Right renal pelvis (tissue), 4 donors: Measurements from ENCODE around the gene MICAL1. TPM values are rescaled to one million over a fixed set of nuclear protein-coding genes. Genes with fewer than 3 reads are reported as not detected.
A peak's percentile ranks its signal among the peaks of the same experiment; 100 is the strongest.

Source experiments
- DNase-seq, 4 donors: peaks; one replicate each; pipeline ENCODE4 v3.0.0-alpha.2; 2013; ENCODE audit warnings: low read depth in 4 of 4, low spot score in 3 of 4, missing footprints in 1 of 4
- polyA plus RNA-seq, 4 donors: library from polyadenylated mRNA; unstranded; fragments of 120-200 nt; gene quantifications; one replicate each; pipeline ENCODE4 v1.2.1, GENCODE V29; 2013; ENCODE audit not compliant: insufficient read length in 4 of 4

MICAL1 gene, protein sequence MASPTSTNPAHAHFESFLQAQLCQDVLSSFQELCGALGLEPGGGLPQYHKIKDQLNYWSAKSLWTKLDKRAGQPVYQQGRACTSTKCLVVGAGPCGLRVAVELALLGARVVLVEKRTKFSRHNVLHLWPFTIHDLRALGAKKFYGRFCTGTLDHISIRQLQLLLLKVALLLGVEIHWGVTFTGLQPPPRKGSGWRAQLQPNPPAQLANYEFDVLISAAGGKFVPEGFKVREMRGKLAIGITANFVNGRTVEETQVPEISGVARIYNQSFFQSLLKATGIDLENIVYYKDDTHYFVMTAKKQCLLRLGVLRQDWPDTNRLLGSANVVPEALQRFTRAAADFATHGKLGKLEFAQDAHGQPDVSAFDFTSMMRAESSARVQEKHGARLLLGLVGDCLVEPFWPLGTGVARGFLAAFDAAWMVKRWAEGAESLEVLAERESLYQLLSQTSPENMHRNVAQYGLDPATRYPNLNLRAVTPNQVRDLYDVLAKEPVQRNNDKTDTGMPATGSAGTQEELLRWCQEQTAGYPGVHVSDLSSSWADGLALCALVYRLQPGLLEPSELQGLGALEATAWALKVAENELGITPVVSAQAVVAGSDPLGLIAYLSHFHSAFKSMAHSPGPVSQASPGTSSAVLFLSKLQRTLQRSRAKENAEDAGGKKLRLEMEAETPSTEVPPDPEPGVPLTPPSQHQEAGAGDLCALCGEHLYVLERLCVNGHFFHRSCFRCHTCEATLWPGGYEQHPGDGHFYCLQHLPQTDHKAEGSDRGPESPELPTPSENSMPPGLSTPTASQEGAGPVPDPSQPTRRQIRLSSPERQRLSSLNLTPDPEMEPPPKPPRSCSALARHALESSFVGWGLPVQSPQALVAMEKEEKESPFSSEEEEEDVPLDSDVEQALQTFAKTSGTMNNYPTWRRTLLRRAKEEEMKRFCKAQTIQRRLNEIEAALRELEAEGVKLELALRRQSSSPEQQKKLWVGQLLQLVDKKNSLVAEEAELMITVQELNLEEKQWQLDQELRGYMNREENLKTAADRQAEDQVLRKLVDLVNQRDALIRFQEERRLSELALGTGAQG
- polyA plus RNA-seq, result 10 to 100 TPM; 20.0 to 31.2 (median 26.7) TPM

DNA sequence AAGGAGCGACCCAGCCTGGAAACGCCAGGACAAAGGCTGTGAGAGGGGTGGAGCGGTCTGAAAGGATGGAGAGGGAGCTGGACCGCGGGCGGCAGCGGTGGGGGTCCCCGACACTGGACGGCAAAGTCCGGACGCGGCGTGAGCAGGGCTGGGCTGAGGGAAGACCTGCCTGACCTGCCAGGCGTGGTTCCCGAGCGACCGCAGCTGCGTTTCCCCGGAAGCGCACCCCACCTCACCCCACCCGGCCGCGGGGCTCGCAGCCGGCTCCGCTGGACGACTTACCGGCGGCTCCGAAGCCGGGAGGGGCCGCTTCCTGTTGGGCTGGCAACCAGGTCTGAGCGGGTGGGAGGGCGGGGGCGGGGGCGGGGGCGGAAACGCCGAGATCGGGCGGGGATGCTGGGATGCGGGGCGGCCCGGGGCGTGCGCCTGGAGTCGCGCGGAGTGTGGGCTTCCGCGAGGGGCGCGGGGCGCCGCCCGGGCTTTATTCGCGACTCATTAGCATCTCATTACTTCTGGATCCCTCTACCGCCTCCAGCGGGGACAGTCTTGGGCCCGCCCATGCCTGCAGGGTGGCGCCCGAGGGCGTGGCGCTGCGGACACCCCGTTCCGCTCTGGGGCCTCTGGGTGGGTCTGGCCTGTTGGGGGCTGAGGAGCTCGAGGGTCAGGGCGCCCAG, at the start of gene MICAL1:
MICAL1 (minus strand) TSS at position 336 of the 674 bp plus-strand sequence. CDS start 1,576 bp downstream, outside the sequence.
- peak in 2 of 4 donors; percentile 27 to 36 for DNase-seq

DNA sequence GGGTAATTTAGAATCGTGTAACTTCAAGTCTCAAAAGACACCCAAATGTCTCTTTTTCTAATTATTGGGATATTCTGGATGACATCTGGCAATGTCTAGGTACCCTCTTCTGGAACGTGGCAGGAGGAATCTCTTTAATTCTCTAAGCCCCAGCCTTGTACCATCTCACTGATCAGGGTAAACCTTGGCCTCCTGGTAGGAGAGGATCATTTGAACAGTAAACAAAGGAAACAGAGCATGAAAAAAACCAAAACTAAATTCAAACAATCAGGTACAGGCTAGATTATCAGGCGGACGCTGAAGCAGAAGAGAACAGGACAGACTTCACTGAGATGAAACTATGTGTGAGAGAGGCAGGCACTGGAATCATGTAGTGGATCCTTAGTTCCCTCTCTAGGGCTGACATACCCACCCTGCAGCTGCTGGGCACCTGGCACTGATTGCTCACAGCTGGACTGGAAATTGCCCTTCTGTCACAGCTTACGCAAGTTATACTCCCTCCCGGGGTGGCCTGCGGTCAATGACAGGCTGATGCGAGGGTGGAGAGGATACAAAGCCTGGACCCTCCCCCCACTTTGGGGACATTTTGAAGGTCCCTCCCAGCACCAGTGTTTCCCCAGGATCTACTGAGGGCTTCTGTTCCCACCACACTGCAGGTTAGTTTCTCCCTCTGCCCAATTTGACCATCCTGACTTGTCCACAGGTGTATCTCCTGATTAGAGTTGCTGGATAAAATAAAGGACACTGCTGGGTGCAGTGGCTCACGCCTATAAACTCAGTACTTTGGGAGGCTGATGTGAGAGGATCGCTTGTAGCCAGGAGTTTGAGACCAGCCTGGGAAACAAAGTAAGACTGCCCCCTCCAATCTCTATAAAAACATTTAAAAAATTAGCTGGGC, 48.0 kb upstream of the MICAL1 start:
- DNase-seq, result no peak

DNA sequence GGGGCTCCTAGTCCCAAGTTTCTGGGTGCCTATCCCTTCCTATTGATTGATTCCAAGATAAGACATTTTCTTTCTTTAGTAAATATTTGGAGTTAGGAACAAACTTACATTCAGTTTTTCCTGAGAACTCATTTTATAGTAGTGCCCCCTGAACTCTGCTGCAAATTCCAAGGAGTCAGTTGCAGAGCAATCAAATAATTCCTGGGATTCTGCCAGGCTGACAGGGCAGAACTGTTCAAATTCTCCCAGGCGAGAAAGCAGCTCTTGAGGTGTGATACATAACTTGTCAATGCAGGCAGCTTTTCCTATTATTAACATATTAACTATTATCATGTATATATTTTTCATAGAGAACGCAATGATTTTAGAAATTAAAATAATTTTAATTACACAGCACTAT, 43.4 kb upstream of the MICAL1 start:
- no peak for DNase-seq

DNA sequence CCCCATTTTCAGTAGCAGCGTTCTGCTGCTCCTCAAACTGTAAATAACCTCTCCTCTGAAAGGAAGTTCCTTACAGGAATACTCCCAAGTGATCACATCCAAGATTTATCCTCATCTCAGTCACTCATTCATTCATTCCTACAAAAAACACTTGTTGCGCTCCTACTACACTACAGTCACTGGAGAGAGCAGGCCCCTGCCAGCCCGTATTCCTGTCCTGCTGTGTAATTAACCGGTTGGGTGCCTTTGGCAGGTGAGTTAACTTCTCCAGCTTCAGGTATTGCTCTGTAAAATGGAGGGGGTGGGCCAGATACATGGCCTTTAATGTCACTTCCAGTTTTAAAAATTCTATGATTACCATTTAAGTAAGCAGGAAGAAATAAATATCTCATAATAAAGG, 42.5 kb upstream of the MICAL1 start:
- no peak for DNase-seq

DNA sequence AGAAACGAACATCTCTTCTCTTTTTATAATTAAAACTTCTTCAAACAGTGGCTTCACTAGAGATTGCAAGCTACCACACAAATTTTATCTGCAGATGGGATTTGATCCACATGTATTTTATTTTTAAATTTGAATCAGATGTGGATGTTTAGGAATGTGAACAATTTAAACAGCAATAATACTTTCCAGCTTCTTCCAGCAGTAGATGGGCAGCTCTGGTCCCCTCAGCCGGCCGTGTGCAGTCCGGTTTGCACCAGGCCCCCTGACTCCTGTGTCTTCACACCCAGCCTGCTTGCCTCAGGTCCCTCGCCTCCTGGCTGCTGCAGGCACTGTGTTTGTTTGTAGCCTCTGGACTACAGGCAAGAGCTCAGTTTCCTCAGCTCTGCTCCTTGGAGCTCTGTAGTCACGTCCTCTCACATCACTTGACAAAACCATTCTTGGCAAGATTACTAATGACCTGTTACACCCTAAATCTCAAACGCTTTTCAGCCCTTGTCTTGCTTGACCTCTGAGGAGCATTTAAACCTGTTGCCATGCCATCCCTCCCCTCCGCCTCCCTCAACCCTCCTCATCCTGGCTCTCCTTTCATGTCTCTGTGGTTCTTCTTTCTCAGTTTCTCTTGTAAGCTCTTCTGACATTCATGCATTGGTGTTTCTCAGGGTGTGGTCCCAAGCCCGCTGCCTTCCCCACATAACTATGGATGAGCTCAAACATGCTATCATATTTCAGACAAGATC, 40.6 kb upstream of the MICAL1 start:
- DNase-seq, result no peak

DNA sequence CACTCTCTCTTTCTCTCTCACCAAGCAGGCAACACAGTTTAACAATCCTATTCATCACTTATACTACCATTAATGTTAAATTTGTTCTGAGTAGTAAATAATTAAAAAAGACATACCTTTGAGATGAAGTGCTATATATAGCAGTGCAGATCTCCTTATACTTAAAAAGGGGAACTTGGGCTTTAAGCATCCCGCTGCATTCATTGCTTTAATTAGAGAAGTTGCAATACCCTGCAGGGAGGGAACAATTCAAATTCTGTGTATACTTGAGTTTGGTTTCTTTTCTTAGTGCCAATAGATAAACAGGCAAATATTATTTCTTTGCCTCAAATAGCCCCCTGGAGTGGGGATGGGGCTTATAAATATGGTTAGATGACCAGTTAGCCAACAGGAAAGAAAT, 38.3 kb upstream of the MICAL1 start:
- no peak for DNase-seq

DNA sequence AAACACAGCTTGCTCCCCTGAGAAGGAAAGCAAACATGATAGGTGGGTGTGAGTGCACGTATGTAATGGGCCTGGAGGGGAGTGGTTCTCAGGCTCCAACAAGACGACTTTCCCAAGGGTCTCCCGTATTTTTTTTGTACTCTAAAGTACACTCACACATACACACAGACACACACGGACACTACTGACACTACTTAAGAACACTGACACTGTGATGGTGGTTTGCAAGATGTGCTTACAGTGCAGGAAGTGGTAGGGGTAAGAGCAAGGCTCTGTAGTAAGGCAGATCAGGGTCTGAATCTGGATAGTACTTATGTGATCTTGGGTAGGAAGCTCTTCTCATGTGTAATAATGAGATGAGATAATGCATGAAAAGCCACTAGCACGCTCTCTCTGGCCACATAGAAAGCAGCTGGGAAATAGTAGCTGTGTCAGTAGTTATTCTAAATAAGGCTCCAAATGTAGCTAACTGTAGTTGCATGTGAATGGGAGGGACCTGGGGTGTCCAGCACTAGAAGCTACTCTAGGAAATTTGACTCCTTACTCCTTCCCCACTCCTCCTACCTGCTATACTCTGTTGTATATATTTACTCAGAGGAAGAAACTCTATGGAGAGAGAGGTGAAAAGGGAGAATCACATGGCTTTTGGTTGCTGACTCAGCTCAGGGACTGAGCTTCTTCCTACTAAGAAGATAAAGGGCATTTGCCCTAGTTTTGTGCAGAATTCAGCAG, 35.8 kb upstream of the MICAL1 start:
- DNase-seq, result no peak

DNA sequence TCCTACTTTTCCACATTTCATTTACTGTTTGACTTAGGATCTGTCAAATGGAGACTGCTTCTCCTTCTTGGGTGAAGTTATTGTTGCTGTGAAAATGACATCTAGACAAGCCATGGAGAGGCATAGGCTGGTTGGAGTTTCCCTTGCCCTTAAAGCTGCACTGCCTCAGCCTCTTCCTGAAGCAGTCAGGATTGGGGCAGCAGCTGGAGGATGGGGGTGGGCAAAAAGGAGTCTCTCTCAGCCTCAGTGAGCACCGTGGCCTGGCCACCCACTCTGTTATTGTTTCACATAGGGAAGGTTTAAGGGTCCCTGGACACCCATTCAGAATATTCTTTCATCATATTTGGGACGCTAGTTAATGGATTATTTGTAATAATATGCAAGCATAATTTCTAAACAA, 35.1 kb upstream of the MICAL1 start:
- DNase-seq, result no peak

DNA sequence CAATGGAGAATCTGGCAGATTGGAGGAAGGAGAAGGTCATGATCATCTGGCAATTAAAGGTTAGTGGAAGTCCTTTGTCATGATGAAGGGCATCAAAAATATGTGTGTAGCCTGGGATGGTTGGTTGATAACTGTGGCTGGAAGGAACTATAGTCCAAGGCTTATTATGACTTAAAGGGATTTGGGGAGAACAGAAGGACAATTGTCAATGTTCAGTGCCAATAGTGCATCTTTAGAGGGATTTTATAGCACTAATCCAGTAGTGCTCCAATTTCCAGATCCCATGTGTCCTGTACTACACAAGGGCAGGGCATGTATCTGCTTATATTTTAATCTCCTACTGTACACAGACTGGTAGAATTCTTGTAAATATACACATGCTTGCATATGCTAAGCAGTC, 32.4 kb upstream of the MICAL1 start:
- DNase-seq, result no peak

DNA sequence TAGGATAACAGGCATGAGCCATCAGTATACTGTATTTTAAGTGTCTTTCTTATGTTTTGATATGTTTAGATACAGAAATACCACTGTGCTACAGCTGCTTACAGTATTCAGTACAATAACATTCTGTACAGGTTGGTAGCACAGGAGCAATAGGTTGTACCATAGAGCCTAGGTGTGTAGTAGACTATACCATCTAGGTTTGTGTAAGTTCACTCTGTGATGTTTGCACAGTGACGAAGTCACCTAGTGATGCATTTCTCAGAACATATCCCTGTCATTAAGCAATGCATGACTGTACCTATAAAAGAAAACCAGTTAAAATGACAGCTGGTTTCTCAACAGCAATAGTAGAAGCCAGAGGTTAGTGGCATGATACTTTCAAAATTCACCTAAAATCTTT, 30.5 kb upstream of the MICAL1 start:
- DNase-seq, result no peak

DNA sequence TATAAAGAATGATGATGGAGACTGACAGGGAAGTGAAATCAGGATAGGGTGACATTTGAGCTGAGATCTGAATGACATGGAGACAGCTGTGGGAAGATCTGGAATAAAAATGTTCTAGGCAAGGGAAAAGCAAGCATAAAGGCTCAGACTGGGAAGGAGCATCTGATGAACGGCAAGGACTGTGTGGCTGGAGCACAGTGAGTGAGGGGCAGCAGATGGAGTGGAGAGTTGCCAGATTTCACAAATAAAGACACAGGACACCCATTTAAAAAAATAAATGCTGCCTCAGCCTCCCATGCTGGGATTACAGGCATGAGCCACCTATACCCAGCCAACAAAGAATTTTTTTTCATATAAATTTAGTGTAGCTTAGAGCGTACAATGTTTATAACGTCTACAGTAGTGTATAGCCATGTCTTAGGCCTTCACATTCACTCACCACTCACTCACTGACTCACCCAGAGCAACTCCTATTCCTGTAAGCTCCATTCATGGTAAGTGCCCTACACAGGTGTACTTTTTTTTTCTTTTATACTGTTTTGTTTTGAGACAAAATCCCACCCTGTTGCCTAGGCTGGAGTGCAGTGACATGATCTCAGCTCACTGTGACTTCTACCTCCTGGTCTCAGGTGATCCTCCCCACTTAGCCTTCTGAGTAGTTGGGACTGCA, 29.8 kb upstream of the MICAL1 start:
- DNase-seq, result no peak

DNA sequence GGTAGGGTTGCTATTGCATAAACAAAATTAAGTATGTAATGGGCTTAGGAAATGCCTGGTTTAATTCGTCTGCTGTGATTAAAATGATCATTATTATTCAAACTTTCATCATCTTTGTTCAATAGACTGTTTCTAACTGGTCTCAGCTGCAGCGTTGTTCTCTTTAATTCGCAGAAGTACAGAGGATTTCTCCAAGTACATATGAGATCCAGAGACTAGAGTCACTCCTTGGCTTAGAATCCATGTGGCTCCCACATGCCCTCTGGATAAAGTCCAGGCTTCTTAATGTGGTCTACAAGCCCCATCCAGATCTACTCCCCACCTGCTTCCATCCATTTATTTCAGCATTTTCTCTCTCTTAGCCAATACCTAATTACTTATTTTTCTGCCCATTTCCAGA, 28.6 kb upstream of the MICAL1 start:
- no peak for DNase-seq

DNA sequence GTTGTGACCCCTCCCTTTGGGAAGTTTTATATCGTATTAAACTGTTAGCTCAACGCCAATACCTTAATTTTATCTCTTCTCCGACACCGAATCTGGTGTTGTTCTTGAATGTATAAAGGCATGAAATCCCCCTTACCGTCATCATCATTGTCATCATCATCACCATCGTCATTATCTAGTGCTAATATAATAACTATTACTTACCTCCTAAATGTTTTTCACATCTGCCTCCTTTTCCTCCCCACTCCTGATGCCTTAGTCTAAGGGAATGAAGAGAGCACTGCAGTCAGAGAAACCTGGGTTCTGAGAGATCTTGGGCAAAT, 28.1 kb upstream of the MICAL1 start:
- no peak for DNase-seq

DNA sequence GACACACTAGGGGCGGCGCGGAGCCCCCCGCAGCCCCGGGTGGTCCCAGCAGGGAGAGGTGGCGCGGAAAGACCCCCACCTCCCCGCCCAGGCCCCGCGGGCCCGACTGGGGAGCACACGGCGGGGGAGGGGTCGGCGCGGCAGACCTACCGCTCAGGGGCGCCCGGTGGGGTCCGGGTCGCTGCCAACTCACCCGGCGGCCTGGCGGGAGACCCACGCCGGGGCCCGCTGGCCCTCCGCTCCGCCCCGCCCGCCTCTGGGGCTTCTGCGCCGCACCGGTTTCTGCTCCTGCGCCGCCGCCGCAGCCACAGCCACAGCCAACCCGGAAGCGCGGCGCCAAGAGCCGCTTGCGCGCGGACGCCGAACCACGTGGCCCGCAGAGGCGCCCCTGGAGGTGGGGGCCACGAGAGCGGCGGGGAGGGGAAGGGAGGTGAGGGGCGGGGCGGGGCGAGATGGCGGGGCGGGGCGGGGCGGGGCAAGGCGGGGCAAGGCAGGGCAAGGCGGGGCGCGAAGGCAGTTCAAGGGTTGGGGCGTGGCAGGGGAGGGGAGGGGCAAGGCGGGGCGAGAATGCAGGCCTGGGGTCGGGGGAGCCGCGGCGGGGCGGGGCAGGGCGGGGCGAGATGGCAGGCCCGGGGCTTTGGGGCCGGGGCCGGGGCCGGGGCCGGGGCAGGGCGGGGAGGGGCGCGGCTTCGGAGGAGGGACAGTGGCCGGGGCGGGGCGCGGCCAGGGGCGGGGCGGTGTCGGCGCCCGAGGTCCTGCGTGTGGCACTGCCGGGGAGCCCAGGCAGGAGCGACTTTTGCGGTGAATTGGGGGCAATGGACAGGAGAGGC, 27.5 kb upstream of the MICAL1 start, which contains the start of gene ZBTB24:
ZBTB24 (minus strand) TSS at position 315 of the 830 bp plus-strand sequence. CDS start 1,193 bp downstream, outside the sequence.
- peak; percentile 65 to 75 (median 70) for DNase-seq

DNA sequence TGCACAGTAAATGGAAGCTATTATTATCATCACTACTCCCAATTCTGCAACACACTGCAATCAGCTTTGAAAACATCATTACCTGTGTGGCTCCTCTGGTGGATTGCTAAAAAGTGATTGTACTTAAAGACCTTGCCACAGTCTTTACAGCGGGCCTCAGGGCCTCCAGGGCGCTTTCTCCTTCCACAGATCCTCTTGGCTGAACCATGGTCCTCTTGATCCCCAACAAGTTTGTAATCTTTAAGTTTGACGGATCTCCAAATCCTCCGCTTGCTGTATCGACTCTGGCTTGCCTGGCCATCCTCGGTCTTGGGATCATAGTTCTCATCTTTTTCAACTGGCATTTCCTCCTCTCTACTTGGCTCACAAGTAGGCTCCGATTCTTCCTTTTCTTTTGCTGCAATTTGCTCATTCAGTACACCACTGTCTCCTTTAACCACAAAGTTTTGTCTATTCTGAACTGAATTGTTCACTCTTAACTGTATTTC, 25.5 kb upstream of the MICAL1 start:
- no peak for DNase-seq

DNA sequence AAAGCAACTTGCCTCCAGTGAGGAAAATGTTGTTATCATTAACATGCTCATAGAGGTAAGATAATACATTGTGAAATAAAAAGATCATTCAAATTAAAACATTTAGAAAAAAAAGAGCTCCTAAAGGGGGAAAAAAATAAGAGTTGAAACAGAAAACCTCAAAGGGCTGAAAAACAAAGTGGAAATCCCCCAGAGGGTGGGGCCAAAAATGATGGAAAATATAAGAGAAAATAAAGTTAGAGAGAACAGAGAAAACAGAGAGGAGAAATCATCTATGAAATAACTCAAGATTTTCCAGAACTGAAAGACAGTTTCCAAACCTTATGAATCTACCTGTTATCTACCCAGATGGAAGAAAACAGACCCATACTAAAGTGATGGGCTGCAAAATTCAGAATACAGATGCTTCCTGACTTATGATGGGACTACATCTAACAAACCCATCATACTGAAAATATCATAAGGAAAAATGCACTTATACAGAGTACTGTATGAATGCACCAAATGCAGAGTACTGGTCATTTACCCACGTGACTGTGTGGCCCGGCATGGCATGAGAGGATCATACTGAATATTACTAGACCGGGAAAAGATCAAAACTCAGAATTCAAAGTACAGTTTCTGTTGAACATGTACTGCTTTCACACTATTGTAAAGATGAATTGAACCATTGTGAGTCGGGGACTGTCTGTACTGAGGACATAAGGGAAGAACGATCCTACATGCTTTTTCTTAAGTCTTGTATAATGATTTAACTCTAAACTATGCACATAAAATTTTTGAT, 23.5 kb upstream of the MICAL1 start:
- no peak for DNase-seq
